H1 (cell line): ENCODE results near the gene EGFR.

Source experiments
- CEBPB ChIP-seq: IDR thresholded peaks from 2 replicates; pipeline ENCODE4 v1.6.1; 2012; ENCODE audit warnings: low read depth, low read length
- HDAC6 ChIP-seq: IDR thresholded peaks from one replicate; pipeline ENCODE4 v1.7.1; 2012; ENCODE audit warnings: low read depth, mild to moderate bottlenecking, inconsistent platforms, low read length, moderate library complexity
- POLR2A ChIP-seq, 2 experiments: IDR thresholded peaks; 1 replicate in 1 of 2; 2 replicates in 1 of 2; pipeline ENCODE4 v1.6.1; 2011; ENCODE audit warnings: low read depth in 2 of 2, low read length in 2 of 2, mild to moderate bottlenecking in 2 of 2; ENCODE audit errors: control extremely low read depth in 1 of 2
- TBP ChIP-seq: IDR thresholded peaks from 2 replicates; pipeline ENCODE4 v1.6.1; 2011; ENCODE audit warnings: low read depth, low read length, improper control_type of control experiment
- TF ChIP-seq, protein P1 (sequence below), 3 experiments: IDR thresholded peaks; 1 replicate in 2 of 3; 2 replicates in 1 of 3; pipeline versions ENCODE4 v1.5.1 to v1.6.1; 2011; ENCODE audit warnings: low read length in 3 of 3, mild to moderate bottlenecking in 3 of 3, inconsistent platforms in 2 of 3, low read depth in 1 of 3, moderate library complexity in 1 of 3; ENCODE audit not compliant: insufficient read depth in 1 of 3; ENCODE audit errors: control extremely low read depth in 1 of 3
- TF ChIP-seq, protein P2 (sequence below): IDR thresholded peaks from 2 replicates; pipeline ENCODE4 v1.6.1; 2012; ENCODE audit warnings: inconsistent platforms

DNA sequence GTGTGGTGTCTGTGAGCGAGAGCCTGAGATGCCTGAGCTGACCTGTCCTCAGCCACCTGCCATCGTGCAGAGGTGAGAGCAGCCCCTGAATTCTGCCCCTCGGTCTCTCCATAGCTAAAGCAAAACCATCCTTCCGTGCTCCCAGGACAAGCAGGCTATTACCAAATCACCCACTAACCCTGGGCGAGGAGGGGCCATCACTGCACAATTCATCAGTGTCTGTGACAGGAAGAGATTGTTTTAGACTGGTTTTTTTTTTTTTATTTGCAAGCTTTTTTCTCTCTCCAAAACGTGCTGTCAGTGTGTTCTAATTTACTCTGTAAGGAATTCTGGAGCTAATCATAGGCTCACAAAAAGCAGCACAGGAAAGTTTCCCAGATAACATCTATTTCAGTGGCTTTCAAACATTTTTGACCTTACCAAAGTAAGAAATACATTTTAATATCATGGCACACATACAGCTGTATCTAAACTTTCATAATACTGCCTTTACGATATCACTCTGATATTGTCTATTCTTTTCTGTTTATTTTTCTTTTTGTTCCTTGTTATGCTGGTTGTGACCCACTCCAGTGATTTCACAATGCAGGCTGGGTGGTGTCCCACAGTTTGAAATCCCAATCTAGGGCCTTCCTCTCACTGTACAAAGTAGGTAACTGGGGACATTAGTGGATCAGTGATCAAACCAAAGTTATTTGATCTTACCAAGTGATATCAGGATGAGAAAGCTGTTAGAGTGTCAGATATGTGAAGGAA lies 62.8 kb downstream of the EGFR start:
- TF ChIP-seq, protein P1, sequence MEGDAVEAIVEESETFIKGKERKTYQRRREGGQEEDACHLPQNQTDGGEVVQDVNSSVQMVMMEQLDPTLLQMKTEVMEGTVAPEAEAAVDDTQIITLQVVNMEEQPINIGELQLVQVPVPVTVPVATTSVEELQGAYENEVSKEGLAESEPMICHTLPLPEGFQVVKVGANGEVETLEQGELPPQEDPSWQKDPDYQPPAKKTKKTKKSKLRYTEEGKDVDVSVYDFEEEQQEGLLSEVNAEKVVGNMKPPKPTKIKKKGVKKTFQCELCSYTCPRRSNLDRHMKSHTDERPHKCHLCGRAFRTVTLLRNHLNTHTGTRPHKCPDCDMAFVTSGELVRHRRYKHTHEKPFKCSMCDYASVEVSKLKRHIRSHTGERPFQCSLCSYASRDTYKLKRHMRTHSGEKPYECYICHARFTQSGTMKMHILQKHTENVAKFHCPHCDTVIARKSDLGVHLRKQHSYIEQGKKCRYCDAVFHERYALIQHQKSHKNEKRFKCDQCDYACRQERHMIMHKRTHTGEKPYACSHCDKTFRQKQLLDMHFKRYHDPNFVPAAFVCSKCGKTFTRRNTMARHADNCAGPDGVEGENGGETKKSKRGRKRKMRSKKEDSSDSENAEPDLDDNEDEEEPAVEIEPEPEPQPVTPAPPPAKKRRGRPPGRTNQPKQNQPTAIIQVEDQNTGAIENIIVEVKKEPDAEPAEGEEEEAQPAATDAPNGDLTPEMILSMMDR (IDR thresholded peaks at IDR 0.05; ENCODE audit: control extremely low read depth in 1 of 3, insufficient read depth in 1 of 3, low read depth in 1 of 3, low read length in 3 of 3) = no peak
- TF ChIP-seq POLR2A (IDR thresholded peaks at IDR 0.05; ENCODE audit: control extremely low read depth in 1 of 2, low read depth in 2 of 2, low read length in 2 of 2) (no peak), HDAC6 (no peak), TBP (no peak), CEBPB (no peak)
- TF ChIP-seq, protein P2, sequence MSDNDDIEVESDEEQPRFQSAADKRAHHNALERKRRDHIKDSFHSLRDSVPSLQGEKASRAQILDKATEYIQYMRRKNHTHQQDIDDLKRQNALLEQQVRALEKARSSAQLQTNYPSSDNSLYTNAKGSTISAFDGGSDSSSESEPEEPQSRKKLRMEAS = no peak
